ENCODE results near the gene SYCP3.

Gene SYCP3

GRCh38 chr12:101695706-101696105 is 43.6 kb downstream of the SYCP3 start:
- no peak for TF ChIP-seq ZBTB7A (IDR thresholded peaks at IDR 0.05; ENCODE audit: low read depth)
- no peak for TF ChIP-seq EGR1 (IDR thresholded peaks at IDR 0.05)
- TF ChIP-seq TEAD4 (IDR thresholded peaks at IDR 0.05) = no peak
- TF ChIP-seq CREB1 (IDR thresholded peaks at IDR 0.05; ENCODE audit: low read depth) = no peak
- TF ChIP-seq FOXM1 (IDR thresholded peaks at IDR 0.05; ENCODE audit: borderline replicate concordance, low read depth) = no peak
- no peak for TF ChIP-seq CEBPB (IDR thresholded peaks at IDR 0.05)
- no peak for TF ChIP-seq NFIC (IDR thresholded peaks at IDR 0.05)
- TF ChIP-seq TCF12 (IDR thresholded peaks at IDR 0.05; ENCODE audit: low read depth) = no peak
- TF ChIP-seq RAD21 (IDR thresholded peaks at IDR 0.05; ENCODE audit: low read depth) = no peak
- no peak for TF ChIP-seq TAF1 (IDR thresholded peaks at IDR 0.05; ENCODE audit: low read depth)
- TF ChIP-seq REST (IDR thresholded peaks at IDR 0.05; ENCODE audit: low read depth) = no peak
- no peak for TF ChIP-seq MAX (IDR thresholded peaks at IDR 0.05)
- no peak for TF ChIP-seq USF1 (IDR thresholded peaks at IDR 0.05)
- TF ChIP-seq EP300 (IDR thresholded peaks at IDR 0.05; ENCODE audit: borderline replicate concordance) = no peak
- no peak for TF ChIP-seq YY1 (IDR thresholded peaks at IDR 0.05; ENCODE audit: low read depth)

GRCh38 chr12:101694986-101695385 is 44.3 kb downstream of the SYCP3 start:
- TF ChIP-seq CEBPB (IDR thresholded peaks at IDR 0.05) = no peak
- TF ChIP-seq REST (IDR thresholded peaks at IDR 0.05; ENCODE audit: low read depth) = no peak
- no peak for TF ChIP-seq TAF1 (IDR thresholded peaks at IDR 0.05; ENCODE audit: low read depth)
- TF ChIP-seq EGR1 (IDR thresholded peaks at IDR 0.05) = no peak
- no peak for TF ChIP-seq TCF12 (IDR thresholded peaks at IDR 0.05; ENCODE audit: low read depth)

GRCh38 chr12:101694297-101694848 is 44.9 kb downstream of the SYCP3 start:
- TF ChIP-seq EGR1 (IDR thresholded peaks at IDR 0.05) = no peak
- no peak for TF ChIP-seq RAD21 (IDR thresholded peaks at IDR 0.05; ENCODE audit: low read depth)
- no peak for TF ChIP-seq TAF1 (IDR thresholded peaks at IDR 0.05; ENCODE audit: low read depth)
- TF ChIP-seq FOXM1 (IDR thresholded peaks at IDR 0.05; ENCODE audit: borderline replicate concordance, low read depth) = no peak
- TF ChIP-seq EP300 (IDR thresholded peaks at IDR 0.05; ENCODE audit: borderline replicate concordance) = no peak
- TF ChIP-seq YY1 (IDR thresholded peaks at IDR 0.05; ENCODE audit: low read depth) = no peak
- TF ChIP-seq TCF12 (IDR thresholded peaks at IDR 0.05; ENCODE audit: low read depth) = no peak
- no peak for TF ChIP-seq TEAD4 (IDR thresholded peaks at IDR 0.05)
- TF ChIP-seq MAX (IDR thresholded peaks at IDR 0.05) = no peak
- TF ChIP-seq NFIC (IDR thresholded peaks at IDR 0.05) = no peak
- no peak for TF ChIP-seq CREB1 (IDR thresholded peaks at IDR 0.05; ENCODE audit: low read depth)
- TF ChIP-seq CEBPB (IDR thresholded peaks at IDR 0.05) = no peak
- no peak for TF ChIP-seq REST (IDR thresholded peaks at IDR 0.05; ENCODE audit: low read depth)
- TF ChIP-seq USF1 (IDR thresholded peaks at IDR 0.05) = no peak
- no peak for TF ChIP-seq ZBTB7A (IDR thresholded peaks at IDR 0.05; ENCODE audit: low read depth)

GRCh38 chr12:101691503-101692096 is 47.7 kb downstream of the SYCP3 start:
- TF ChIP-seq EP300 (IDR thresholded peaks at IDR 0.05; ENCODE audit: borderline replicate concordance) = no peak
- TF ChIP-seq TAF1 (IDR thresholded peaks at IDR 0.05; ENCODE audit: low read depth) = no peak
- TF ChIP-seq CREB1 (IDR thresholded peaks at IDR 0.05; ENCODE audit: low read depth) = no peak
- no peak for TF ChIP-seq EGR1 (IDR thresholded peaks at IDR 0.05)
- TF ChIP-seq YY1 (IDR thresholded peaks at IDR 0.05; ENCODE audit: low read depth) = no peak
- TF ChIP-seq ZBTB7A (IDR thresholded peaks at IDR 0.05; ENCODE audit: low read depth) = no peak
- TF ChIP-seq CEBPB (IDR thresholded peaks at IDR 0.05) = no peak
- no peak for TF ChIP-seq REST (IDR thresholded peaks at IDR 0.05; ENCODE audit: low read depth)
- no peak for TF ChIP-seq FOXM1 (IDR thresholded peaks at IDR 0.05; ENCODE audit: borderline replicate concordance, low read depth)
- TF ChIP-seq RAD21 (IDR thresholded peaks at IDR 0.05; ENCODE audit: low read depth) = no peak
- no peak for TF ChIP-seq MAX (IDR thresholded peaks at IDR 0.05)
- TF ChIP-seq NFIC (IDR thresholded peaks at IDR 0.05) = no peak
- no peak for TF ChIP-seq USF1 (IDR thresholded peaks at IDR 0.05)
- no peak for TF ChIP-seq TCF12 (IDR thresholded peaks at IDR 0.05; ENCODE audit: low read depth)
- no peak for TF ChIP-seq TEAD4 (IDR thresholded peaks at IDR 0.05)

All from Ishikawa (cell line).